Fibroblast of the conjunctiva (primary cell): ENCODE measurements around the gene PREB.

Source experiments
- DNase-seq: peaks from one replicate; pipeline ENCODE4 v3.0.0-alpha.2; 2010; ENCODE audit warnings: low read depth

The PREB gene

GRCh38 chr2:27094353-27094984 lies 40.0 kb downstream of the PREB start:
- DNase-seq = no peak

- DNase-seq = no peak
These were observed 40.7 kb downstream of the PREB start for GRCh38 chr2:27093430-27094352.

- DNase-seq = no peak
These were observed 41.6 kb downstream of the PREB start for GRCh38 chr2:27092696-27093429.

GRCh38 chr2:27091746-27092695 lies 42.4 kb downstream of the PREB start:
- no peak for DNase-seq

GRCh38 chr2:27089111-27089954 lies 45.1 kb downstream of the PREB start:
- no peak for DNase-seq

- no peak for DNase-seq
These were observed 45.8 kb downstream of the PREB start for GRCh38 chr2:27088634-27089033.

- no peak for DNase-seq
These were observed 46.5 kb downstream of the PREB start for GRCh38 chr2:27087823-27088410.

- DNase-seq = no peak
These were observed 47.5 kb downstream of the PREB start, which contains the start of gene KHK for GRCh38 chr2:27086724-27087593. KHK (plus strand) TSS chr2:27086772; CDS start chr2:27087260, 488 bp downstream.

- DNase-seq = peak; percentile 83
These were observed 48.2 kb downstream of the PREB start for GRCh38 chr2:27086090-27086723.

- peak; percentile 55 for DNase-seq
These were observed 48.8 kb downstream of the PREB start for GRCh38 chr2:27085673-27086089.

GRCh38 chr2:27085062-27085672 lies 49.3 kb downstream of the PREB start:
- DNase-seq = no peak

- no peak for DNase-seq
These were observed 50.0 kb downstream of the PREB start for GRCh38 chr2:27084297-27085061.

GRCh38 chr2:27083410-27084296 lies 50.8 kb downstream of the PREB start:
- DNase-seq = no peak

- no peak for DNase-seq
These were observed 51.5 kb downstream of the PREB start for GRCh38 chr2:27082773-27083409.

- no peak for DNase-seq
These were observed 52.3 kb downstream of the PREB start for GRCh38 chr2:27081984-27082772.
